HFF-Myc (cell line): ENCODE results near the gene MAP3K9.

Source experiments
- DNase-seq: peaks from one replicate; pipeline ENCODE4 v3.0.0-alpha.2; 2011; ENCODE audit warnings: low read depth; ENCODE audit errors: extremely low read depth
- H3K4me3 ChIP-seq: replicated peaks from 2 replicates; pipeline ENCODE4 v1.5.1; 2011; ENCODE audit warnings: low read depth, mild to moderate bottlenecking, control low read depth, low read length
- CTCF ChIP-seq: IDR thresholded peaks from 2 replicates; pipeline ENCODE4 v1.5.1; 2012; ENCODE audit warnings: mild to moderate bottlenecking, low read depth, low read length, control low read depth; ENCODE audit errors: missing control alignments

Gene MAP3K9

GRCh38 chr14:70789961-70790360 is 19.4 kb downstream of the MAP3K9 start:
- TF ChIP-seq CTCF, result no peak
- no peak for DNase-seq

GRCh38 chr14:70789361-70789760 is 20.0 kb downstream of the MAP3K9 start:
- no peak overlapping the region for H3K4me3 ChIP-seq
- no peak for DNase-seq
- TF ChIP-seq CTCF, result no peak

More at GRCh38 chr14:70789961-70790360, 19.4 kb downstream of the MAP3K9 start:
- H3K4me3 ChIP-seq, result no peak overlapping the region

GRCh38 chr14:70788898-70789297 is 20.4 kb downstream of the MAP3K9 start:
- H3K4me3 ChIP-seq, result no peak overlapping the region
- DNase-seq, result no peak

GRCh38 chr14:70785556-70785955 is 23.8 kb downstream of the MAP3K9 start:
- TF ChIP-seq CTCF, result no peak
- H3K4me3 ChIP-seq, result no peak overlapping the region
- no peak for DNase-seq

More at GRCh38 chr14:70788898-70789297, 20.4 kb downstream of the MAP3K9 start:
- no peak for TF ChIP-seq CTCF

GRCh38 chr14:70784886-70785285 is 24.4 kb downstream of the MAP3K9 start:
- no peak overlapping the region for H3K4me3 ChIP-seq
- TF ChIP-seq CTCF, result no peak
- DNase-seq, result no peak

- TF ChIP-seq CTCF, result no peak
- DNase-seq, result no peak
- H3K4me3 ChIP-seq, result no peak overlapping the region
Measured at GRCh38 chr14:70782361-70782760, 27.0 kb downstream of the MAP3K9 start.

GRCh38 chr14:70780396-70781075 is 28.8 kb downstream of the MAP3K9 start:
- no peak for DNase-seq
- H3K4me3 ChIP-seq, result no peak overlapping the region
- TF ChIP-seq CTCF, result no peak
